Ecto neural progenitor cell (in vitro differentiated cells): ENCODE measurements around the gene ECEL1.
"Not testable (repeated sequence)": the region's sequence is repeated elsewhere in the genome, so short reads cannot be mapped to it uniquely, and the experiment has no call there.

Experiments used
- DNase-seq: peaks from one replicate; pipeline ENCODE4 v3.0.0-alpha.2; 2018; ENCODE audit warnings: low spot score

The ECEL1 gene

GRCh38 chr2:232487385-232488096 is at the start of gene ECEL1:
Gene ECEL1, minus strand, starts transcription at chr2:232487834. Its CDS starts 1,181 bp downstream, at chr2:232486653.
- DNase-seq = peak; percentile 71

- peak; percentile 54 for DNase-seq
Observed at GRCh38 chr2:232537079-232537478, 49.4 kb upstream of the ECEL1 start.

DNA sequence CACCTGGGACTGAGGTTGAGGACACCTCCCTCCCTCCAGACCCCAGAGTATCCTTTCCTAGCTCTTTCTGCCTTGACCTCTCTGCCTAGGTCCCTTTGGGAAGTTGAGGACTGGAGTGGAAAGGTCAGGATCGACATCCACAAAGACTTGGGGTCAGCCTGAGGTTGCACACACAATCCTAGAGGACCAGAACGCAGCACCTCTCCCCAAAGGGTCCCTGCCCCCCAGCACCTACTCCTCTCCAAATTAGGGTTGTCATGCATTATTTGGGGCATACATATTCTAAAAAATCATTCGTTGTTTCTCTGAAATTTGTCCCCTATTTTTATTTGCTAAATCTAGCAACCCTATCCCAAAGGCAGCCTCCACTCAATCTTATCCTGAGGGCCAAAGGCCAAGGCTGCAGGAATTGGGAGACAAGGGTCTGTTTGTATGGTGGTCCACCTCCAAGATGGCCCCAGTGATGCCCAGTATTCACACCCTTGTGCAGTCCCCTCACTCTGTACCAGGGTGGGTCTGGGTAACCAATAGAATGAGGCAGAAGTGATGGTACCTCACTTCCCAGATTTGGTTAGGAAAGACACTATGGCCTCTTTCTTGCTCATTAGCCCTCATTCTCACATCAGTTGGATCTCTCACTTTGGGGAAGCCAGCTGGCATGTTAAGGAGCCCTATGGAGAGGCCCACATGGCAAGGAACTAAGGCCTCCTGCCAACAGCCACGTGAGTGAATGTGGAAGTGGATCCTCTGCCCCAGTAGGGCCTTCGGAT is 48.3 kb upstream of the ECEL1 start:
- no peak for DNase-seq

DNA sequence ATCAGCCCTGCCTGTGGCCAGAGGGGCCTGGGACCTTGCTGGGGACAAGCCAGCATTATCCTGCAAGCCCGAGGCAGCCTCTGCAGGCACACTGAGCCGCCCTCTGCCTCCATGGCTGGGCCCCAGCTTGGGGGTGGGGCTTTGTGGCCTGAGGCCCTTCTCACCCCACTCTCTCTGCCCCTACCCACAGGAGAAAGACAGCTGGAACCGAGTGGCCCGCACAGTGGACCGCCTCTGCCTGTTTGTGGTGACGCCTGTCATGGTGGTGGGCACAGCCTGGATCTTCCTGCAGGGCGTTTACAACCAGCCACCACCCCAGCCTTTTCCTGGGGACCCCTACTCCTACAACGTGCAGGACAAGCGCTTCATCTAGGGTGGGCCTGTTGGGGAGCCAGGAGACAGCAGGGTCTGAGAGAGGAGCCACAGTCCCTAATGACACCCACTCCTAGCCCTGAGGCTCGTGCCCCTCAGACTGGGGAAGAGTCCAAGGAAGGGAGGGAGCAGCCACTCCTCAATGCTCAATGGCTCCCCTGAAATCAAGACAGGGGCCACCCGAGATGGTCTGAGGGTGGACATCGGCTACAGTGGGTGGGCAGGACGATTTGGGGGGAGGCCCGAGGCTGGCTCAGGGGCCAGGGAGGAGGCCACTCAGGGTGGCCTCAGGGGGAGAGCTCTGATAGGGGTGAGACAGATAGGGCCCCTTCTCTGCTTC is 47.5 kb upstream of the ECEL1 start:
- DNase-seq = peak; percentile 42

DNA sequence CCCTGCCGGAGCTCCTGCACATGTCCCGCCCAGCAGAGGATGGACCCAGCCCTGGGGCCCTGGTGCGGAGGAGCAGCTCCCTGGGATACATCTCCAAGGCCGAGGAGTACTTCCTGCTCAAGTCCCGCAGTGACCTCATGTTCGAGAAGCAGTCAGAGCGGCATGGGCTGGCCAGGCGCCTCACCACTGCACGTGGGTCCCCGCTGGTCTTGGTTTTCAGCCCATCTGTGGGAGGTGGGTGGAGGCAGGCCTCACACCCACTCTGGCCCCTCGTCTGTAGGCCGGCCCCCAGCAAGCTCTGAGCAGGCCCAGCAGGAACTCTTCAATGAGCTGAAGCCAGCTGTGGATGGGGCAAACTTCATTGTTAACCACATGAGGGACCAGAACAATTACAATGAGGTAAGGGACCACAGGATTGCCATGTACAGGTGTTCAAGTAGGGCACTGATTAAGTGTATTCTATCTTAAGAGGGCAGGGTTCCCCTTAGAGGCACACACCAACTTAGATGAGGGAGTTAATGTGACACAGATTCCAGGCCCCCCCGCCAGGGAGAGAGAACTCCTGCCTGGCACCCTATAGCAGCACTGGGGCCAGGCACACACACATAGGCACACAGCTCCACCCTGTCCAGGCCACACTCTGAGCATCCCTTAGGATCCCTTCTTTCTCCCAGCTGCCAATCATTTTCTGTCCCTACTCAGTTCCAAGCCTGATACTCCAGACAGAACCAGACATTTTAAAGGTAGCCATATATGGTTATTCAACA is 46.5 kb upstream of the ECEL1 start:
- DNase-seq = peak; percentile 48

DNA sequence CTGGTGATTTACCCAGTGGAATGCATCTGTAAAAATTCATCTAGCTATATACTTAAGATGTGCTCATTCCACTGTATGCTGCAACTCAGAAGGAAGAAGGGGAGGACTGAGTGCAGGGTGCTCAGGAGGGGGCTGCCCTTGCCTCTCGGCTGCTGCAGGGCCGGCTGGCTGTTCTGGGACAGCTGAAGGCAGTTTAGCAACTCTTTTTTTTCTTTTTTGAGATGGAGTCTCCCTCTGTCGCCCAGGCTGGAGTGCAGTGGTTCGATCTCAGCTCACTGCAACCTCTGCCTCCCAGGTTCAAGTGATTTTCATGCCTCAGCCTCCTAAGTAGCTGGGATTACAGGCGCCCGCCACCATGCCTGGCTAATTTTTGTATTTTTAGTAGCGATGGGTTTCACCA is 45.2 kb upstream of the ECEL1 start:
- DNase-seq = not testable (repeated sequence)

GRCh38 chr2:232532419-232532818 is 44.8 kb upstream of the ECEL1 start:
- DNase-seq = no peak

DNA sequence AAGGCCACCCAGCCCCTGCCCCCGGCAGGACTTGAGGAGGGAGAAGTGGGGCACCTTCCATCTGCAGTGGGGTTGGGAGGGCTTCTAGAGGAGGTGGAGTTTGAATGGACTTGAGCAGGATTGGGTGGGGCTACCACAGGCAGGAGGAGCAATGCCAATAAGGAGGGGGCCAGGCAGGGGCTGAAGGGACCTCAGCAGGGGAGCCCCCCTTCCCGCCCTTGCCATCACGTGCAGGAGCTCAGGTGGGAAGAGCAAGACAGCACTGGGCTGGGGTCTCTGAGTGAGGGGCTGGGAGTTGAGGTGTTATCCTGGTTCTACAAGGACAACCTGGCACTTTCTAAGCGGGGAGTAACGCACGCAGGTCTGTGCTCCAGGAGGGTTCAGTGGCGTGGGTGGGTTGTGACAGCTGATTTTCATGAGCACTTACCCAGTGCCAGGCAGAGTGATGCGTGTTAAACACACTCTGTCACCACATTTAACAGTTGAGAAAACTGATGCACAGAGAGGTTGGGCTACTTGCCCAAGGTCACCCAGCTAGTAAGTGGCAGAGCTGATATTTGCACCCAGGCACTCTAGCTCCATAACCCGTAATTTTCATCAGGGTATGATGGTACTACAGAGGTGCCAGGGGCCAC is 43.1 kb upstream of the ECEL1 start:
- no peak for DNase-seq

DNA sequence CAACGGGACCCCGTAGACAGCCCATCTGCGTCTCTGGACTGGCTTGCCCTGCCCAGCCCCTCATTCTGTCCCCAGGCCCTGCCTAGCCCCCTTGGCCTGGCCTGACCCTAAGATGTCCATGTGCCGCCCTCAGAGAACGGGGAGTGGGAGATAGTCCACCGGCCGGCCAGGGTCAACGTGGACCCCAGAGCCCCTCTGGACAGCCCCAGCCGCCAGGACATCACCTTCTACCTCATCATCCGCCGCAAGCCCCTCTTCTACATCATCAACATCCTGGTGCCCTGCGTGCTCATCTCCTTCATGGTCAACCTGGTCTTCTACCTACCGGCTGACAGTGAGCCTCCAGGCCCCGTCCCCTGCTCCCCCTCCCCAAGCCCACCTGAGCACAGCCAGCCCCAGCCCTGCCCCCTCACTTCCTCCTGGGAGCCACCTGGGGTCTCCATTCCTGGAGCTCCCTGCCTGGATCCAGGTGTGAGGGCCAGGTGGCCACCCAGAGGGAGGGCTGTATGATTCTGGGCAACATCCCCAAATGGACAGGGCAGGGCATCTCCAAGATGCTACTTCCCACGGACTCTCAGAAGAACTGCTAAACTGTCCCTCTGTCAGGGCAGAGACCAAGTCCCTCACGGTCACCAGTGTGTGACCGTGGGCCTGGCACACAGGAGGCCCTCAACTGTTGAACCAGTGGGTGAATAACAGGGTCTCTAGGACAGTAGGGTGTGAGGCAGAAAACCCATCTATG is 42.3 kb upstream of the ECEL1 start:
- no peak for DNase-seq

DNA sequence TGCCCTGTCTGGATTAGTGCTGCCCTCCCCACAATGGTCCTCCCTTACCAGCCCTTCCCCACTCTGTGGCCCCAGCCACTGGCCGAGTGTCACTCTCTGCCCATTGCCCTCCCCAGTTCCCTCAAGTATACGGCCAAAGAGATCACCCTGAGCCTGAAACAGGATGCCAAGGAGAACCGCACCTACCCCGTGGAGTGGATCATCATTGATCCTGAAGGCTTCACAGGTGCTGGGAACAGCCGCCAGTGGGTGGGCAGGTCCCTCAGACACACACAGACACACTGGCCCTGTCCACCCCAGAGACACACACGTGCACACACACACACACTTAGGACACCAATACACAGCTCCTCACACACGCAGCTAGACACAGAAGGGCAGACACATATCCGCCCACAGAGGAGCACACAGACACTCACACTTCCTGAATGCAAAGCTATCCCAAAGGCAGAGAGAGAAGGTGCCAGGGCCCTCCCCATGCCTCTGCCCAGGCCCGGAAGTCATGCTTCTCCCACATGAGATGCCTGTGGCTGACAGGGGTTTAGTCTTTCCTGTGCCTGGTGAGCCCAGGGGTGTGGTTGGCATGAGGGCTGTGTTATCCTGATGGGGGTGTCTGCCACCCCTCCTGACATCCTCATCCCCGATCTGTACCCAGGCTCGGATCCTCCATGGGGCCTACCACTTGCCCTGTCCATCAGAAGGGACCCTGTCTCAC is 41.3 kb upstream of the ECEL1 start:
- DNase-seq = no peak

- no peak for DNase-seq
Observed at GRCh38 chr2:232527905-232528470, 40.4 kb upstream of the ECEL1 start.

- no peak for DNase-seq
Observed at GRCh38 chr2:232526372-232526941, 38.8 kb upstream of the ECEL1 start.

DNA sequence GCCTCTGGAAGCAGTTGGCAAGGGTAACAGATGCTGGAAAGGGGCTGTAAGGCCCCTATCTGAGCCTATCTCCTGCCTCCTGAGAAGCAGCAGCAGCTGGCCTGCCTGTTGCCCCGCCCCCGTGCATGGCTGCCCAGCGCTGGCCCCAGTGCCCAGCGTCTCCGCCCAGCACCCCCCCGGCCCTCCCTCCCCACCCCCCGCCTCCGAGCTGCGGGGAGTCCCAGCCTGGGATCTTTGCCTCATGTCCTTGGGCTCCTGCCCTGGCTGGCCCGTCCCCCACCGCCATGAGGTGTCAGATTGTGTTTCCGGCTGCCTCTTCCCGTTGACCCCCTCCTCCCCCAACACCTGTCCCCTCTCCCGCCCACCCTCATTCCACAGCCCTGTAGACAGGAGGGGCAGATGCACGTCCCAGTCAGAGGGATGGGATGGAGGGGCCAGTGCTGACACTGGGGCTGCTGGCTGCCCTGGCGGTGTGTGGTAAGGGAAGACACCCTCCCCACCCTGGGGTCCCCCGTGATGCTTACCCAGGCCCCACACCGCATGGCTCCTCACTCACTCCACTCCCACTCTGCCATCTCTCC is 38.2 kb upstream of the ECEL1 start, which contains the start of gene CHRND:
TSS of gene CHRND (plus strand) at position 370 of the 581 bp plus-strand sequence. CDS start at position 426, 56 bp downstream.
- no peak for DNase-seq

- DNase-seq = no peak
Observed at GRCh38 chr2:232525199-232525598, 37.6 kb upstream of the ECEL1 start.

DNA sequence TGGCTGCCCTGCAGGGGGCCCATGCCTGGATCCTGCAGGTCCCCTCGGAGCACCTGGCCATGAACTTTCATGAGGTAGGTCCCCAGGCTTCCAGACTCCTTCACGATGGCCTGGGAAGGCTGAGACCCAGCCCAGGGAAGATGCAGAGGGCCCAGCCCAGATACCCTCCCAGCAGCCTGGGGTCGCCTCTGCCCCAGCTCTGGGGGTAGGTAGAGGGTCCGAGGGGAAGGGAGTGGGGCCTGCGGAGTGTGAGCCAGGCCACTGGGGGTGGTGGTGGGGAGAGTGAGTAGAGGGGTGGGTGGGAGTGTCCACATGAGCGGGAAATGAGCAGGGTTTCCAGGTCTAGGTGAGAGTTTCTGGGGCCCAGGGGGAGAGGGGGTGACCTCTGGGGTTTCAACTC is 37.1 kb upstream of the ECEL1 start:
- no peak for DNase-seq

DNA sequence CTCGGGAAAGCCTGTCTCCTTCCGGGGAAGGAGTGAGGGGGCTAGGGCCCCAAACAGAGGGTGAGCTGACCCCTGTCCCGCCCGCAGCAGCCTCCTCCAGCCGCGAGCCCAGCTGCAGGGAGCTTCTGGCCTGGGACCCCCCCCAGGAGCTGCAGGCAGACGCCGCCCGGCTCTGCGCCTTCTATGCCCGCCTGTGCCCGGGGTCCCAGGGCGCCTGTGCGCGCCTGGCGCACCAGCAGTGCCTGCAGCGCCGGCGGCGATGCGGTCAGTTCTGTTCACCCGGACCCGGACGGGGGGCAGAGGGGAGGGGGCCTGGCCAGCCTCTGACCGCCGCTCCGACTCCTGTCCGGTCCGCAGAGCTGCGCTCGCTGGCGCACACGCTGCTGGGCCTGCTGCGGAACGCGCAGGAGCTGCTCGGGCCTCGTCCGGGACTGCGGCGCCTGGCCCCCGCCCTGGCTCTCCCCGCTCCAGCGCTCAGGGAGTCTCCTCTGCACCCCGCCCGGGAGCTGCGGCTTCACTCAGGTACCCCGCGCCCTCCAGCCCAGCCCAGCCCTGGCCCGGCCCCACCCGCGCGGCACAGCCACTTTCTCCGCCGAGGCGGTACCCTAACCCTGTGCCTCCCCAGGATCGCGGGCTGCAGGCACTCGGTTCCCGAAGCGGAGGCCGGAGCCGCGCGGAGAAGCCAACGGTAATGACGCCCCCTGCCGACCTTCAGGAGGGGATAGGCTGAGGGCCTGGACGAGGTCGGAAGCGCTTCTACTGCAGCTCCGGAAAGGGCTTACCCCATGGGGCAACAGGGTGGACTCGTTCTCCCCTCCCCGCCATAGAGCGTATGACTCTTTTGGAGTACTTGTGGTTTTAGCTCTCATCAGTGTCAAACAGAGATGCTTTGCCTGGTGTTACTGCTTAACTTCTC is 36.3 kb upstream of the ECEL1 start:
- peak; percentile 89 for DNase-seq

- no peak for DNase-seq
Observed at GRCh38 chr2:232523402-232523681, 35.7 kb upstream of the ECEL1 start.
